GM12872 (cell line): ENCODE results near the gene PLXNB2.

ENCODE experiments used
- CTCF ChIP-seq: IDR thresholded peaks from 3 replicates; pipeline ENCODE4 v1.5.1; 2011; ENCODE audit warnings: low read depth, mild to moderate bottlenecking, low read length, moderate library complexity; ENCODE audit not compliant: insufficient read depth

The PLXNB2 gene

GRCh38 chr22:50296658-50297490, 10.6 kb downstream of the PLXNB2 start:
- no peak for TF ChIP-seq CTCF

GRCh38 chr22:50294319-50294656, 13.2 kb downstream of the PLXNB2 start:
- no peak for TF ChIP-seq CTCF

GRCh38 chr22:50293441-50294318, 13.8 kb downstream of the PLXNB2 start:
- TF ChIP-seq CTCF = no peak

DNA sequence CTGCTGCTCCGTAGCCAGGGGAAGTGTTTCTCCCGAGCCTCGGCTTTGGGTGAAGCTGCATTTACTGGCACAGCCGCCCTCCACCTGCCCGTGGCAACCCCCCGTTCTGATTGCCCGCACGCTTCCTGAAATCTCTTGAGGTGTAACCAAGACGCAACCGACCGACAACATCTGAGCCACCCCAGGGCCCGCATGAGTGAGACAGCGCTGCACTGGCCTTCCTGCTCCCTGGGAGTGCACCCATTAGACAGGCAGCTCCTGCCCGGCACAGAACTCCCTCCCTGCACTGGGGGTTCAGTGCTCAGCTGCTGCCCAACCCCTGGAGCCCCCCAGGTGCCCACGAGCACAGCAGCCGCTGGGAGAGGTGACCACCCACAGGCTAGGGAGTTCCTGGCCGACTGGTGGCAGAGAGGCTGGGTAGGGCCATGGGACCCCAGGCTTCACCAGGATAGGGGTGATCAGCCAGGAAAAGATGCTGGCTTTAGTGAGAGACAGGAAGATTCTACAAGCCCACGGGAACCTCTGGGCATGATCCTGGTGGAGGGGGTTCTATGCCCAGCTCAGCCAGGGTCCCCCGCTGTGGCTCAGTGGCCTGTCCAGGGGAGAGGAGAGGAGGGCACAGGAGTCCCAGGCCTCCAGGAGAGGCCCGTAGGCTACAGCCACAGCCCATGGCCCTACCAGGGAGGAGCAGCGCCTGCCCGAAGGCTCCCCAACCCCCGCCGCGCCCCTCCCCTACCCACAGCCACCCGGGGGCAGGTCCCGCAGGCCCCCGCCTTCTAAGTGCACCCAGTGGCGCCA, 14.6 kb downstream of the PLXNB2 start:
- TF ChIP-seq CTCF = no peak

- no peak for TF ChIP-seq CTCF
Observed at GRCh38 chr22:50289942-50290630, 17.4 kb downstream of the PLXNB2 start.

DNA sequence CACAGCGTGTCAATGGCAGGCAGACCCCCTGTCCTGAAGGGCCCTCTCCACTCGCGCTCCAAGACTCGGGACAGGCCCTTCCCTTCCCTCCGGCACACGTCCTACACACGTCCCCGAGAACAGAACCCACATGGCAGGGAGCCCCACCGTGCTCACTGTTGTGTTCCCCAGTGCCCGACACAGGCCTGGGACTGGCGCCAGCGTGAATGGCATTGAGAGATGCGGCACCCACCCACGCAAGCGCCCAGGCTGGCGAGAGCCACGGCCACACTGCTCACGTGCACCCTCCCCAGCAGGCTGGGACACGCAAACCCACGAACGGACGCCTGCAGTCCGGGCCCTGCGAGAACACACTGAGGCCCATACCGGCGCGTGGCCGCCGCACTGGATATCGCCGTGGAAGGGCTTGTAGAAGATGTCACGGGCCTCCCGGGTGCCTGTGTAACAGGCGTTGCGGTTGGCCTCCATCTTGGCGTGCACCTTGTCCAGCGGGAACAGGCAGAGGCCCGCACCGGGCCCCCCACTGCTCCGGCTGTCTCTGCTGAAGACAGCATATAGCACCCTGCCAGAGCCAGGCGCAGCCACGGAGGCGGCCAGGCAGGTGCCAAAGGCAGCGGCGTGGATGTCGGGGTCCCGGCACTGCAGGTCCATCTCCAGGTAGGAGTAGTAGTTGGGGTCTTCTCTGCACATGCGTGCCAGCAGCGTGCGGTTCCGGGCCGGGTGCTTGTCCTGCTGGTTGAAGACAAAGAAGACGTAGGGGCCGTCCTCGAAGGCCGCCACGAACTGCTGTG, 18.1 kb downstream of the PLXNB2 start:
- no peak for TF ChIP-seq CTCF
